HEK293 (cell line): ENCODE measurements around the gene SRSF4.

Experiments used
- CTCF ChIA-PET: fragments of 350-600 bp; formaldehyde crosslinking; extraction: SDS; loops from one replicate; lab custom pipeline; 2021; ENCODE audit warnings: antibody characterized with exemption; lab: Yijun Ruan, JAX
- POLR2A ChIA-PET: fragments of 300-600 bp; formaldehyde crosslinking; extraction: SDS; loops from one replicate; lab custom pipeline; 2020; ENCODE audit warnings: antibody characterized with exemption, inconsistent platforms; lab: Yijun Ruan, JAX
- H3K27ac ChIP-seq: fragments of 200-500 bp; sonication (Bioruptor generic); 2 replicates; pipeline ENCODE4 v1.5.1; 2014; ENCODE audit warnings: low read depth, low read length, control low read depth, inconsistent platforms; ENCODE audit errors: extremely low read depth
- H3K36me3 ChIP-seq, 2 experiments: fragments of 200-500 bp in 1 of 2; sonication (Bioruptor generic) in 1 of 2; 1 replicate in 1 of 2; 2 replicates in 1 of 2; pipeline ENCODE4 v1.5.1; 2014 to 2017; ENCODE audit warnings: inconsistent platforms in 2 of 2, low read length in 2 of 2; ENCODE audit not compliant: control insufficient read depth in 2 of 2, insufficient read depth in 1 of 2
- H3K4me1 ChIP-seq: fragments of 200-500 bp; sonication (Bioruptor generic); 2 replicates; pipeline ENCODE4 v1.5.1; 2014; ENCODE audit warnings: mild to moderate bottlenecking, low read length, inconsistent platforms; ENCODE audit not compliant: control insufficient read depth, insufficient read depth
- H3K4me3 ChIP-seq: 2 replicates; pipeline ENCODE4 v1.5.1; 2011; ENCODE audit warnings: low read depth, mild to moderate bottlenecking, control low read depth, low read length, moderate library complexity
- H3K9me3 ChIP-seq: fragments of 200-500 bp; sonication (Bioruptor generic); 2 replicates; pipeline ENCODE4 v1.5.1; 2014; ENCODE audit warnings: low read depth, low read length, inconsistent platforms; ENCODE audit not compliant: control insufficient read depth, insufficient read depth
- AEBP2 ChIP-seq: fragments of 450-650 bp; formaldehyde crosslinking; IDR thresholded peaks from 2 replicates; pipeline ENCODE4 v1.5.1; 2016; ENCODE audit warnings: missing biosample characterization, missing genetic modification characterization, borderline replicate concordance
- GLIS1 ChIP-seq: fragments of 450-650 bp; formaldehyde crosslinking; IDR thresholded peaks from 2 replicates; pipeline ENCODE4 v1.5.1; 2016; ENCODE audit warnings: missing biosample characterization, missing genetic modification characterization
- IKZF3 ChIP-seq: fragments of 450-650 bp; IDR thresholded peaks from 2 replicates; pipeline ENCODE4 v1.5.0; 2018; ENCODE audit warnings: missing biosample characterization, mild to moderate bottlenecking, missing genetic modification characterization, moderate library complexity
- SCRT1 ChIP-seq: fragments of 450-650 bp; formaldehyde crosslinking; IDR thresholded peaks from 2 replicates; pipeline ENCODE4 v1.5.1; 2016; ENCODE audit warnings: missing biosample characterization, missing genetic modification characterization, borderline replicate concordance
- SCRT2 ChIP-seq: fragments of 450-650 bp; formaldehyde crosslinking; IDR thresholded peaks from 2 replicates; pipeline ENCODE4 v1.5.1; 2016; ENCODE audit warnings: missing biosample characterization, missing genetic modification characterization
- SETDB1 ChIP-seq: IDR thresholded peaks from one replicate; pipeline ENCODE4 v1.6.1; 2017; ENCODE audit warnings: mild to moderate bottlenecking, low read length, moderate library complexity, mixed read lengths; ENCODE audit not compliant: insufficient read length
- ZBTB6 ChIP-seq: fragments of 450-650 bp; formaldehyde crosslinking; IDR thresholded peaks from 2 replicates; pipeline ENCODE4 v1.5.1; 2017; ENCODE audit warnings: missing biosample characterization, missing genetic modification characterization
- ZNF10 ChIP-seq: fragments of 450-650 bp; formaldehyde crosslinking; IDR thresholded peaks from 2 replicates; pipeline ENCODE4 v1.5.1; 2017; ENCODE audit warnings: missing biosample characterization, missing genetic modification characterization
- ZNF138 ChIP-seq: fragments of 450-650 bp; formaldehyde crosslinking; IDR thresholded peaks from 2 replicates; pipeline ENCODE4 v1.5.1; 2016; ENCODE audit warnings: missing biosample characterization, missing genetic modification characterization, borderline replicate concordance
- ZNF175 ChIP-seq: fragments of 450-650 bp; formaldehyde crosslinking; IDR thresholded peaks from 2 replicates; pipeline ENCODE4 v1.5.1; 2016; ENCODE audit warnings: missing biosample characterization, missing genetic modification characterization
- ZNF302 ChIP-seq: fragments of 450-650 bp; formaldehyde crosslinking; IDR thresholded peaks from 2 replicates; pipeline ENCODE4 v1.5.1; 2016; ENCODE audit warnings: missing biosample characterization, missing genetic modification characterization, low read depth
- ZNF391 ChIP-seq: fragments of 450-650 bp; formaldehyde crosslinking; IDR thresholded peaks from 2 replicates; pipeline ENCODE4 v1.5.1; 2016; ENCODE audit warnings: low read depth, missing biosample characterization, missing genetic modification characterization, borderline replicate concordance
- ZNF416 ChIP-seq: fragments of 450-650 bp; formaldehyde crosslinking; IDR thresholded peaks from 2 replicates; pipeline ENCODE4 v1.5.1; 2016; ENCODE audit warnings: missing biosample characterization, missing genetic modification characterization
- ZNF433 ChIP-seq: fragments of 450-650 bp; formaldehyde crosslinking; IDR thresholded peaks from 2 replicates; pipeline ENCODE4 v1.5.1; 2016; ENCODE audit warnings: missing biosample characterization, missing genetic modification characterization, low read depth
- ZNF585B ChIP-seq: fragments of 450-650 bp; formaldehyde crosslinking; IDR thresholded peaks from 2 replicates; pipeline ENCODE4 v1.5.1; 2016; ENCODE audit warnings: missing biosample characterization, missing genetic modification characterization
- ZNF830 ChIP-seq: fragments of 450-650 bp; IDR thresholded peaks from 2 replicates; pipeline ENCODE4 v1.5.0; 2018; ENCODE audit warnings: missing biosample characterization, missing genetic modification characterization, low read depth, mild to moderate bottlenecking, moderate library complexity
- TF ChIP-seq, protein P1 (sequence below): fragments of 450-650 bp; formaldehyde crosslinking; IDR thresholded peaks from 2 replicates; pipeline ENCODE4 v1.5.1; 2017; ENCODE audit warnings: missing biosample characterization, missing genetic modification characterization

SRSF4 gene

DNA sequence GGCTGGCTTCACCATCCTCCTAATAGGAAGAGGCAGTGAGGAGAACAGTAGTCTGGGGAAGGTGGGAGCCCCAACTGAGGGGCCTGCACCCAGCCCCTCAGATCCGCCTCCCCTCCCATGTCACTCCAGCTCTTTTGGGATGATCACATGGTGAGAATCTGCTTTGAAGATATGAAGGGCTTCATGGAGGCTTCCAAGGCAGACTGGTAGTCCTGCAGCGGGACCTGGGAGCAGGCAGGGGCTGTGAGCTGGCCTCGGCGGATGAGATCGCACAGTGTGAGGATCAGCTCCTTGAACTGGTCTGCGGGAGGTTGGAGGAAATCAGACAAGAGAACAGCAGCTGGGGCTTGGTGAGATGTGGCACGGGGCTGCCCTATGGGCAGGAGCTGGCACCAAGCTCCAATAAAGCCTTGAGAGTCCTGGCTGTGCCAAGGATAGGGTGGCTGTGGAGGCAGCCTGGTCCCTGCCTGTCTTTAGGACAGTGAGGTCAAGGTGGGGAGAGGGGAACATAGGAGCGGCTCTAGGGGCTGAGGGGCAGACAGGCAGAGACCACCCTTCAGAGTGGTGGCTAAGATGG is 12.3 kb upstream of the SRSF4 start:
- CTCF ChIA-PET = interaction anchor here (0.6 to 1.1 kb wide), 3 partner anchors 9 to 1015 kb away, joined by 3 to 5 read pairs (median 3); no protein-coding TSS in a partner anchor

DNA sequence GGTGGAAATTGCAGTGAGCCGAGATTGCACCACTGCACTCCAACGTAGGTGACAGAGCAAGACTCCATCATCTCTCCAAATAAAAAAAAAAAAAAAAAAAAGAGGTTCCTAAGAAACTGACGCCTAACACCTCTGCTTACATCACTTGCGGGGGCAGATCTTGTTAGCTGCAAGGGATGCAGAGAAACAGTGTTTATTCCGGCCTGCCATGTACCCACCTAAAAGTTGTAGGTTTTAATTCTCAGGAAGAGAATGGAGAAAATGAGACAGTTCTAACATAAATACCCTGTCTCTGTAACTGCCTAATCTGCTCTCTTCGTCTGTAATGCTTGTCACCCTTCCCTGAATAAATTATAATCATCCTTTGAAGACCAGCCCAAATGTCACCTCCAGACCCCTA is 9.0 kb upstream of the SRSF4 start:
- Histone ChIP-seq H3K36me3 (peaks cover 0 to 36% of the 10 kb centered on the region in 2 experiments; a peak in 1 of 3 replicates), H3K9me3 (no peaks in the 10 kb centered on the region), H3K4me3 (no peak overlapping the region), H3K4me1 (no peaks in the 10 kb centered on the region), H3K27ac (no peak overlapping the region)
- TF ChIP-seq ZNF175 (no peak), ZBTB6 (tag by site-specific recombination) (peak; percentile 48; the same call in 1 of the 2 replicates), ZNF830 (tag by site-specific recombination) (no peak), SETDB1 (peak; percentile 38)
- TF ChIP-seq, protein P1, sequence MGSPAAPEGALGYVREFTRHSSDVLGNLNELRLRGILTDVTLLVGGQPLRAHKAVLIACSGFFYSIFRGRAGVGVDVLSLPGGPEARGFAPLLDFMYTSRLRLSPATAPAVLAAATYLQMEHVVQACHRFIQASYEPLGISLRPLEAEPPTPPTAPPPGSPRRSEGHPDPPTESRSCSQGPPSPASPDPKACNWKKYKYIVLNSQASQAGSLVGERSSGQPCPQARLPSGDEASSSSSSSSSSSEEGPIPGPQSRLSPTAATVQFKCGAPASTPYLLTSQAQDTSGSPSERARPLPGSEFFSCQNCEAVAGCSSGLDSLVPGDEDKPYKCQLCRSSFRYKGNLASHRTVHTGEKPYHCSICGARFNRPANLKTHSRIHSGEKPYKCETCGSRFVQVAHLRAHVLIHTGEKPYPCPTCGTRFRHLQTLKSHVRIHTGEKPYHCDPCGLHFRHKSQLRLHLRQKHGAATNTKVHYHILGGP (tag by site-specific recombination) = no peak
- ChIA-PET POLR2A (no interaction called here), CTCF (no interaction called here)

More for the DNA sequence above, 12.3 kb upstream of the SRSF4 start:
- Histone ChIP-seq H3K4me3 (no peak overlapping the region), H3K27ac (no peak overlapping the region), H3K4me1 (no peaks in the 10 kb centered on the region), H3K36me3 (peaks cover 0 to 63% of the 10 kb centered on the region in 2 experiments; a peak in 2 of 3 replicates), H3K9me3 (no peaks in the 10 kb centered on the region)
- no peak for TF ChIP-seq GLIS1 (tag by site-specific recombination)
- TF ChIP-seq ZNF585B = no peak
- TF ChIP-seq ZNF416 (tag by site-specific recombination) = no peak
- TF ChIP-seq ZNF10 (tag by site-specific recombination) = no peak
- no peak for TF ChIP-seq ZNF302
- TF ChIP-seq ZNF138 (tag by site-specific recombination) = no peak
- TF ChIP-seq ZNF391 (tag by site-specific recombination) = no peak
- TF ChIP-seq ZNF433 (tag by site-specific recombination) = no peak
- no peak for TF ChIP-seq AEBP2
- POLR2A ChIA-PET = interaction anchor here (2.0 kb wide), 1 partner anchor 12 kb away, joined by 6 read pairs; the partner anchor contains the start of gene SRSF4

GRCh38 chr1:29186707-29187106 is 5.0 kb upstream of the SRSF4 start:
- ChIA-PET CTCF (interaction anchor here (0.5 to 1.5 kb wide), 4 partner anchors 16 to 941 kb away, joined by 4 to 6 read pairs (median 6); no protein-coding TSS in a partner anchor), POLR2A (no interaction called here)
- H3K27ac ChIP-seq = no peak overlapping the region
- TF ChIP-seq IKZF3 (tag by site-specific recombination) = no peak
- TF ChIP-seq SCRT2 (tag by site-specific recombination) = 0 out of 2 replicates have a peak, but pooled peaks have one; percentile 26
- TF ChIP-seq SCRT1 (tag by site-specific recombination) = 0 out of 2 replicates have a peak, but pooled peaks have one; percentile 15
- no peaks in the 10 kb centered on the region for H3K36me3 ChIP-seq
- no peak overlapping the region for H3K4me3 ChIP-seq
- H3K4me1 ChIP-seq = no peaks in the 10 kb centered on the region
- H3K9me3 ChIP-seq = no peaks in the 10 kb centered on the region
